Ascending aorta (tissue), 2 donors: ENCODE measurements around the gene SLC19A1. TPM values are rescaled to one million over a fixed set of nuclear protein-coding genes. Genes with fewer than 3 reads are reported as not detected.

Experiments used
- DNase-seq, 2 donors: peaks; one replicate each; pipeline ENCODE4 v3.0.0-alpha.2; 2019; ENCODE audit warnings: low spot score in 2 of 2
- H3K27ac ChIP-seq, 2 donors: fragments of 200-600 bp; sonication (generic); one replicate each; pipeline ENCODE4 v1.5.1; 2016 to 2017; ENCODE audit warnings: mild to moderate bottlenecking in 1 of 2
- H3K27me3 ChIP-seq: fragments of 200-600 bp; sonication (generic); one replicate; pipeline ENCODE4 v1.5.1; 2017
- H3K36me3 ChIP-seq, 2 donors: fragments of 200-600 bp; sonication (generic); one replicate each; pipeline ENCODE4 v1.5.1; 2016
- H3K4me1 ChIP-seq, 2 donors: fragments of 200-600 bp; sonication (generic); one replicate each; pipeline ENCODE4 v1.5.1; 2016 to 2017; ENCODE audit warnings: mild to moderate bottlenecking in 1 of 2
- H3K4me3 ChIP-seq, 2 donors: fragments of 200-600 bp; sonication (generic); one replicate each; pipeline ENCODE4 v1.5.1; 2016 to 2017; ENCODE audit warnings: mild to moderate bottlenecking in 1 of 2
- H3K9me3 ChIP-seq, 2 donors: fragments of 200-600 bp; sonication (generic); one replicate each; pipeline ENCODE4 v1.5.1; 2016
- CTCF ChIP-seq, 3 experiments: fragments of 200-600 bp in 2 of 3; fragments of 450-650 bp in 1 of 3; sonication (generic) in 2 of 3; IDR thresholded peaks; one replicate each; pipeline ENCODE4 v1.5.1; 2016 to 2019; ENCODE audit warnings: antibody characterized with exemption in 3 of 3, mild to moderate bottlenecking in 1 of 3, moderate library complexity in 1 of 3
- intact Hi-C: fragments of 100-400 bp; cut with DNase I; formaldehyde crosslinking; loops from one replicate; pipeline ENCODE4 v1.15.1; 2023
- total RNA-seq: library from RNA; depleted of rRNA; stranded (reverse); fragments of >200 nt; gene quantifications from one replicate; pipeline ENCODE4 v1.1.0, GENCODE V29; 2016

Gene SLC19A1
- total RNA-seq, 1 donor from 2014 or later, result 8.4 TPM

DNA sequence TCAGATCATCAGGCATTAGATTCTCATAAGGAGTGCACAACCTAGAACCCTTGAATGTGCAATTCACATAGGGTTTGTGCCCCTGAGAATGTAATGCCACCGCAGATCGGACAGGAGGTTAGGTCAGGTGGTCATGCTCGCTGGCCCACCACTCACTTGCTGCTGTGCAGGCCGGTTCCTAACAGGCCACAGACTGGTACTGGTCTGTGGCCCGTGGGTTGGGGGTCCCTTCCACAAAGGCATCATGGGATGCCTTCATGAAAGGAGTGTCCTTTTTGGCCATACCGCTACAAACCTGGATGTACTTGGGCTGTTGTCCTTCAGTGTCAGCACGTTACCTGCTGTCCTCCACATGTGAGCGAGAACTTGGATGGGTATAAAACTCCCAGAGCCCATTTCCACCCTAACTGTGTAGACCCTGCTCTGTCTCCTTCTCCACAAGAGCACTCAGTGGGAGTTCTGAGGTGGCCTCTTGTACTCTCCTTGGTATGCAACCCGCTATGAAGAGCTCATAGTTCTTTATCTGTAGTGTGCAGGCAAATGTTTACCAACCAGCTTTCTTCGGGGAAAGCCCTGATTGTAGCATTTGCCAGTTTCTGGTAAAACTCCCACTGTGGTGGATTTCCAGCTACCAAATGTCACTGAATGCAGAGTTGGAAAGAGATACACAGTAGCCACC lies 41.7 kb upstream of the SLC19A1 start:
- peak in 1 of 2 donors; percentile 43 for DNase-seq
- Histone ChIP-seq H3K36me3 (no peaks in the 10 kb centered on the region), H3K4me1 (no peaks in the 10 kb centered on the region), H3K9me3 (peaks cover 13 to 18% of the 10 kb centered on the region in 2 donors), H3K27me3 (no peaks in the 10 kb centered on the region), H3K27ac (no peak overlapping the region), H3K4me3 (no peak overlapping the region)
- no peak for TF ChIP-seq CTCF (IDR thresholded peaks at IDR 0.05)
- intact Hi-C loops, result no loop called here

GRCh38 chr21:45582128-45582527 lies 39.9 kb upstream of the SLC19A1 start:
- H3K27ac ChIP-seq, result no peak overlapping the region
- H3K9me3 ChIP-seq, result peaks cover 13% of the 10 kb centered on the region in 2 donors
- no peak overlapping the region for H3K4me3 ChIP-seq
- H3K27me3 ChIP-seq, result no peaks in the 10 kb centered on the region
- DNase-seq, result no peak
- H3K36me3 ChIP-seq, result no peaks in the 10 kb centered on the region
- TF ChIP-seq CTCF (IDR thresholded peaks at IDR 0.05), result no peak
- no peaks in the 10 kb centered on the region for H3K4me1 ChIP-seq
- intact Hi-C loops, result no loop called here

DNA sequence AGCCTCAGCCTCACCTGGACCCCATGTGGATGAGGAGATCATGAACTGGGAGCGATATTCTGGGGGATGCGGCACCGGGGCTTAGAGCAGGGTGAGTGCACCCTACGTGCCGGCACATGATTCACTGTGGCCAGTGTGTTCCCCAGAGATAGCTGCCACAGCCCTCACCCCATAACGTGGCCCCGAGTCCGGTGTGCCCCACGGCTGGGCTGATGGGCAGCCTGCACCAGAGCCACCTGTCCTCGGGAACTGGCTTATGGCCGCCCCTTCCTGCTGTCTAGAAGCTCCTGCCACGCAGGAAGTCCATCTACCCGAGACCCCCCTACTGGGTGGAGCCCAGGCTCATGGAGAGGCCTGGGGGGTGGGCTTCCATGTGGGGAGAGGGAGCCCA lies 39.1 kb upstream of the SLC19A1 start:
- peaks cover 5 to 11% of the 10 kb centered on the region in 2 donors for H3K9me3 ChIP-seq
- intact Hi-C loops, result no loop called here
- DNase-seq, result peak in 1 of 2 donors; percentile 41
- H3K36me3 ChIP-seq, result no peaks in the 10 kb centered on the region
- no peaks in the 10 kb centered on the region for H3K4me1 ChIP-seq
- no peak overlapping the region for H3K27ac ChIP-seq
- TF ChIP-seq CTCF (IDR thresholded peaks at IDR 0.05), result no peak
- no peaks in the 10 kb centered on the region for H3K27me3 ChIP-seq
- no peak overlapping the region for H3K4me3 ChIP-seq

DNA sequence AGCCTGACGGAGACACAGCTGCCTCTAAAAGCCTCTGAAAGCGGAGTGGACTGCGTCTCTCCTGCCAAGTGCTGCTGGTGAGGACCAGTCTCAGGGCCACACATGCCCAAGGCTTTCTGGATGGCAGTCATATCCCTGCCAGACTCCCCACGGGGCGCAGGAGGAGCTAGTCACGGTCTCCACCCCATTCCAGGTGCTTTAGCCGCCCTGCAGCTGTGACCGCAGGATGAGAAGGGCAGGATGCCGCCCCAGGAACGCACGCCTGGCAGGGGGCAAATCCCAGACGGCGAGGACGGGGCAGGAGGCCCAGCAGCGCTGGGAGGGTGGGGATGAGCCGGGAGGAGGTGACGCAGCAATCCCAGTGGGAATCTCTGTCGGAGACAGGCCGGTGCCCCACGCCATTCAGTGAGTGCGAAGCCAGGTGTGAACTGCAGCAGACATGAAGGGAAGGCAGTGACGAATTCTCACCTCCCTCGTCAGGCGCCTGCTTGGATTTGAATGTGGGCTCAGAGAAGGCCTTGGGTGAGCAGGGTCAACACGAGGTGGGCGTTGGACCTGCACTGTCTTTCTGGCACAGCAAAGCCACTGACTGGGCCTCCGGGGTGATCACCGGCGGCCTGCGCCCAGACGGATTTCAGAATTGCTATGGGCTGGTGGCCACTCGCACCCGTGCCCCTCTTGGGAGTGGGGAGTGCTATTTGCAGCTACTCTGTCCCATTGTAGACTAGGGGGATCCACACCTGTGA lies 38.5 kb upstream of the SLC19A1 start:
- intact Hi-C loops, result no loop called here
- Histone ChIP-seq H3K27me3 (no peaks in the 10 kb centered on the region), H3K27ac (no peak overlapping the region), H3K4me1 (no peaks in the 10 kb centered on the region), H3K9me3 (peaks cover 0 to 6% of the 10 kb centered on the region in 2 donors), H3K36me3 (no peaks in the 10 kb centered on the region), H3K4me3 (no peak overlapping the region)
- peak in 1 of 2 donors; percentile 51 for DNase-seq
- TF ChIP-seq CTCF (IDR thresholded peaks at IDR 0.05), result no peak

GRCh38 chr21:45580181-45580575 lies 37.9 kb upstream of the SLC19A1 start:
- no peaks in the 10 kb centered on the region for H3K27me3 ChIP-seq
- peak in 1 of 2 donors; percentile 35 for DNase-seq
- intact Hi-C loops, result no loop called here

More at GRCh38 chr21:45580181-45580575, 37.9 kb upstream of the SLC19A1 start:
- Histone ChIP-seq H3K9me3 (no peaks in the 10 kb centered on the region), H3K36me3 (no peaks in the 10 kb centered on the region), H3K4me3 (no peak overlapping the region), H3K27ac (no peak overlapping the region), H3K4me1 (no peaks in the 10 kb centered on the region)
- no peak for TF ChIP-seq CTCF (IDR thresholded peaks at IDR 0.05)
